ENCODE results near the gene BCAS4.
A peak's percentile ranks its signal among the peaks of the same experiment; 100 is the strongest.
"Not testable (repeated sequence)": the region's sequence is repeated elsewhere in the genome, so short reads cannot be mapped to it uniquely, and the experiment has no call there.

Gene BCAS4

DNA sequence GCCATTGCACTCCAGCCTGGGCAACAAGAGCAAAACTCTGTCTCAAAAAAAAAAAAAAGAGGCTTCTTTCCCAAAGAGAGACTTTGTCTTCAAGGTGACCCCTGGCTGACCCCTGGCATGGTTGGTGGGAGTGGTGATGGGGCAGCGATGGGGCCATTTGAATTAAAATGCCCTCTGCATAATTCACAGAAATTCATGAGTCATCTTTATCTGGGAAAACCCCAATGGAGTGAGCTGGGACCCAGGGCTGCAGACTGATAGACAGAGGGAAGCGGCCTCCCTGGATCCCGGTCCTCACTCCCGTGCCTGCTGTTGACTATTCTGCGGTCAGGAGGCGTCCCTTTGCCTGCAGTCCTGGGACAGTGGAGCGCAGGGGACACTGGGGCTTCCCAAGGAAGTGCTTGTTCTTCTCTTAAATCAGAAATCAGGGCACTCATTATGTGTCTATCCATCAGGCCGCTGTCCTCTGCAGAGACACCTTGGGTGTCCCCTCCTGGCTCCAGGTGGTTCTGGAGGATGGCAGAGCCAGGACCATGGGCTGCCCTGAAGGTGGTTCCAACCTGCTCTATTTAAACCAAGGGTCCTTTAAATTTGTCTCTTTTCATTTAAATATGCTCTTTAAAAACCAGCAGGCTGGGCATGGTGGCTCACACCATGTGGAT is 23.3 kb upstream of the BCAS4 start:
- DNase-seq (ENCODE audit: low read depth): not testable (repeated sequence)

DNA sequence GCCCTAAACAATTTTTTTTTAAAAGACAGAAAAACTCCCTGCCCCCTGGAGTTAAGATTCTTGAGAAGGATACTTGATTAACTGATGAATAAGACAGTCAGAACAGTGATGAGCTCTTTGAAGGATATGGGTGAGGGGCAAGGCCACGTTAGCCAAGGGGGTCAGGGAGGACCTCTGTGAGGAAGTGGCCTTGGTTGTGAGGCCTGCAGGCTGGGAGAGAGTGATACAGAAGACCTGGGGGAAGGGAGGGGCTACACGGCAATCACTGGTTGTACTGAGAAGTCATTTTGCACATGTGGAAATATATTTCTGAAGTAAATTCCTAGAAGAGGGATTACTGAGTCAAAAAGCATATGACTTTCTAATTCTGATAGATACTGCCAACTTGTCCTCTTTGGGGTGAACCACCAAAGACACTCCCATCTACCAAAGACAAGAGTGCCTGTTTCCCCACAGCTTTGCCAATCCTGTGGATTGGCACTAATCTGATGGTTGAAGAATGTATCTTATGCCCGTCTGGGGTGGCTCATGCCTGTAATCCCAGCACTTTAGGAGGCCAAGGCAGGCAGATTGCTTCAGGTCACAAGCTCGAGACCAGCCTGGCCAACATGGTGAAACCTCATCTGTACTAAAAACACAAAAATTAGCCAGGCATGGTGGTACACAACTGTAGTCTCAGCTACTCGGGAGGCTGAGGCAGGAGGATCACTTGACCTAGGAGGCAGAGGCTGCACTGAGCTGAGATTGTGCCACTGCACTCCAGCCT is 22.3 kb upstream of the BCAS4 start:
- no peak for DNase-seq (ENCODE audit: low read depth)

DNA sequence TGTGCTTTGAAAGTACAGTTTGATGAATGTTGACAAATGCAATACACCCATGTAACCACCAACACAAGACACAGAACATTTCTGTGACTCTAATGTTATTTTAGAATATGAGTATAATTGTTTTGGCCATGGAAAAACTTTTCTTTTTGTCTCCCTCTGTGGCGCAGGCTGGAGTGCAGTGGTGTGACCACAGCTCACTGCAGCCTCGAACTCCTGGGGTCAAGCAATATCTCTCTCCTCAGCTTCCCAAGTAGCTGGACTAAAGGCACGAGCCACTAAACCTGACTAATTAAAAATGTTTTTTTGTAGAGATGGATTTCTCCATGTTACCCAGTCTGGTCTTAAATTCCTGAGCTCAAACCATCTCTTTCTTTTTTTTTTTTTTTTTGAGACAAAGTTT is 20.3 kb upstream of the BCAS4 start:
- no peak for DNase-seq (ENCODE audit: low read depth)

- no peak for DNase-seq (ENCODE audit: low read depth)
These were observed 18.6 kb upstream of the BCAS4 start for GRCh38 chr20:50776122-50776817.

- no peak for DNase-seq (ENCODE audit: low read depth)
These were observed 17.5 kb upstream of the BCAS4 start for GRCh38 chr20:50777373-50777772.

DNA sequence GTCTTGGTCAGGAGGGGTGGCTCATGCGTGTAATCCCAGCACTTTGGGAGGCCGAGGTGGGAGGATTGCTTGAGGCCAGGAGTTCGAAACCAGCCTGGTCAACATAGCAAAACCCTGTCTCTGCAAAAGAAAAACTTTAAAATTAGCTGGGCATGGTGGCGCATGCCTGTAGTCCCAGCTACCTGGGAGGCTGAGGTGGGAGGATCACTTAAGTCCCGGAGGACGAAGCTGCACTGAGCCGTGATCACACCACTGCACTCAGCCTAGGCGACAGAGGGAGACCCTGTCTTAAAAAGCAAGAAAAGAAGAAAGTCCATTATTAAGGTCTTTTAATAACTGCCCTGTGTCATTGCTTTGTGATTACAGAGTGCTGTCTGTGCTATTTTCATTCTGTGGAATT is 15.9 kb upstream of the BCAS4 start:
- not testable (repeated sequence) for DNase-seq (ENCODE audit: low read depth)

DNA sequence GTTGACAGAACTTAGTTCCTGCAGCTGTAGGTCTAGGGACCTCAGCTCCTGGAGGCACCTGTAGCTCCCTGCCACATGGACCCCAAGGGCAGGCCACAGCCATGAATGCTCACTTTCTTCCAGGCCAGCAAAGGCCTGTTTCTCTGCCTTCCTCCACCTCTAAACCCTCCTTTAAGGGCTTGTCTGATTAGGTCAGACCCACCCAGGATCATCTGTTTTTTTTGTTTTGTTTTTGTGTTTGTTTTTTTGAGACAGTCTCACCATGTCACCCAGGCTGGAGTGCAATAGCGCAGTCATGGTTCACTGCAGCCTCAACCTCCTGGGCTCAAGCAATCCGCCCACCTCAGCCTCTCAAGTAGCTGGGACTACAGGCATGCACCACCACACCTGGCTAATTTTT is 11.5 kb upstream of the BCAS4 start:
- no peak for DNase-seq (ENCODE audit: low read depth)

DNA sequence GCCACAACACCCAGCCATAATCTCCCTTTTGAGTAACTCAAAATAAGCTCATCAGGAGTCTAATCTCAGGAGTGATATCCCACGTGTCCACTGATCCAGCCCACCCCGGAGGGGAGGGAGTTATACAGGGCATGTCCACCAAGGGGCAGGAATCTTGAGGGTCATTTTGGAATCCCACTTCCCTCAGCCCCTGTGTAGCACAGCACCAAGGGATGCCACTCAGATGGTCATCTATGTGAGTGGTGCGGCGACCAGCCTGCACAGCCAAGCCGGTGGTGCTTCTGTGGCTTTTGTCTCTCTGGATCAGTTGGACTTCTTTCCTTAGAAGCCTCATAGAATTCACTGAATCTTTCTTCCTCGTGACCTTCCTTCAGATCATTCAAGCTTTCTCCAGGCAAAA is 11.0 kb upstream of the BCAS4 start:
- DNase-seq (ENCODE audit: low read depth): no peak

- DNase-seq (ENCODE audit: low read depth): no peak
These were observed 10.4 kb upstream of the BCAS4 start for GRCh38 chr20:50784464-50784863.

DNA sequence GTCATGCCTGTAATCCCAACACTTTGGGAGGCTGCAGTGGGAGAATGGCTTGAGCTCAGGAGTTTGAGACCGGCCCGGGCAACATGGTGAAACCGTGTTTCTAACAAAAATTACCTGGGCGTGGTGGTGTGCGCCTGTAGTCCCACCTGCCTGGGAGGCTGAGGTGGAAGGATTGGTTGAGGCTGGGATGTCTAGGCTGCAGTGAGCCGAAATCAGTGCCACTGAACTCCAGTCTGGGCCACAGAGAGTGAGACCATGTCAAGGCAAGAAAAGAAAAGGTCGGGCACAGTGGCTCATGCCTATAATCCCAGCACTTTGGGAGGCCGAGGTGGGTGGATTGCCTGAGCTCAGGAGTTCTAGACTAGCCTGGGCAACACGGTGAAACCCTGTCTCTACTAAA is 8.2 kb upstream of the BCAS4 start:
- DNase-seq (ENCODE audit: low read depth): no peak

GRCh38 chr20:50787181-50787580 is 7.7 kb upstream of the BCAS4 start:
- DNase-seq (ENCODE audit: low read depth): no peak

DNA sequence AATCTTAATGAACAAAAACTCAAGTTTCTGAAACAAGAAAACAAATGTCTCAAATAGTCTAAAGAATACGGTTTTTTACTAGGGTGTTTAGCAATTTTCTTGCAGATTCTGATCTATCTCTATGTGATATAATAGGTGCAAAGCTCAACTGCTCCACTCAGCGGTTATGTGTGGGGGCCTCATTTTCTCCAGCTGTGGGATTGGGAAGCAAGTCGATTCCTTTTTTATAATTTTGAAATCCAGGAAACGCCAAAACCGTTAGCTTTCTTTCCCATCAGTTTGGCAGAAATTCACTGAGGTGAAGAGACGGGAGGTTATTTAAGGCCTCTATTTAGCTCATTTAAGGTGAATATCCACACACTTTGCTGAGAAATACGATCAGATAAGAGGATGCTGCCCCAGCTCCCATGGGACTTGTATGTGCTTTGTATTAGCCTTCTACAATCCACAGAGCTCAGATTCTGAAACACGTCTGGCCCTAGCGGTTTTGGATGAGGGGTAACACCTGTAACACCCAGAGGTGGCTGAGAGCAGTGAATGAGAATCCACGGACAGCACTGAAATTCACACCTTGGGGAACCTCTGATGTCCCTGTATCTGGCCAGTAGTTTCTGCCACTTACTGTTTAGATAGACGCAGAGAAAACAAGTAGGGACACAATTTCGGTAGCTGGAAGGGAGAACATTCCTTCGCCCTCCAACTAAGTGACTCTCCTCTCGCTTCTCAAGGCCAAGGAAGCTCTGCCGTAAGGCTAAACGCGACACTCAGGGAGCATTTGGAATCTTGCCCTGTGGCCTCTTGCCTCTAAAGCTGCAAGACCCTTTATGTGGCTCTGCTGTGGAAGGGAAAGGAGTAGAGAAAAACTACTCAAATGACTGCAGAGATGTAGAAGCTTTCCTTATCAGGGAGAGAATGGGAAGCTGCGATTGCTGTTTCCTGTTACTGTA is 6.5 kb upstream of the BCAS4 start:
- peak; percentile 37 for DNase-seq (ENCODE audit: low read depth)

DNA sequence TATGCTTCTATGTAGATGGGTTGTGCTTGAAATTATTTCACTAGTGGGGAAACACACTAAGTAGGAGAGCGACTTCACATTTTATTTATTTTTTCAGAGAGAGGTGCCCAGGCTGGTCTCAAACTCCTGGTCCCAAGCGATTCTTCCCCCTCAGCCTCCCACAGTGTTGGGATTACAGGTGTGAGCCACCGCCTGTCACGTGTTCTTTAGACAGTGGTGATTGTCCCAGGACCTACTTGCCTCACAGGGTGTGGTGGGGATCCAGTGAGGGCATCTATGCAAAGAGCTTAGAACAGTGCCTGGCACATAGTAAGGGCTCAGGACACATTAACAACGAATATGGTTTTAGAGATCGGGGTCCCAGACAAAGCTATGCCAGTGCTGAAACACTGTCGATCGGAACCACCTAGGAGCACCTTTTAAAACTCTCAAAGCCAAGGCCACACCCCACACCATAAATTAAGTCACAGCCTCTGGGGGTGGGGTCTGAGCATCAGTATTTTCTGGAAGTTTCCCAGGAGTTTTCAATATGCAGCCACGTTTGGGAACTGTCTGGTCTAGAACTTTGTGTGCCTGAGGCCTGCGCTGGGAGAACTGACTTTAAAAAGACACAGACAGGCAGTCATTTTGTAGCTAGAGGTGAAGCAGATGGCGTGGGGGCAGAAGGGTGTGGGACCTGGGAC is 4.8 kb upstream of the BCAS4 start:
- no peak for DNase-seq (ENCODE audit: low read depth)

- DNase-seq (ENCODE audit: low read depth): peak; percentile 50
These were observed 4.1 kb upstream of the BCAS4 start for GRCh38 chr20:50790651-50791277.

GRCh38 chr20:50792708-50793574 is 1.9 kb upstream of the BCAS4 start:
- DNase-seq (ENCODE audit: low read depth): no peak

DNA sequence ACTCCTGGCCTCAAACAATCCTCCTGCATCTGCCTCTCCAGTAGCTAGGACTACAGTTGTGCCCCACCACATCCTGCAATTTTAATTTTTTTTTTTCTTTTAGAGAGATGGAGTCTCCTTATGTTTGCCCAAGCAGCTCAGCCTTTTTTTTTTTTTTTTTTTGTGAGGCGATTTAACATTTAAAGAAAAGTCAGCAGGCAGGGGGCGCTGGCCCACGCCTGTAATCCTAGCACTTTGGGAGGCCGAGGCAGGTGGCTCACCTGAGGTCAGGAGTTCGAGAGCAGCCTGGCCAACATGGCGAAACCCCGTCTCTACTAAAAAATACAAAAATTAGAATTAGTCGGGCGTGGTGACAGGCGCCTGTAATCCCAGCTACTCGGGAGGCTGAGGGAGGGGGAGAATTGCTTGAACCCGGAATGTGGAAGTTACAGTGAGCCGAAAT is 1.3 kb upstream of the BCAS4 start:
- not testable (repeated sequence) for DNase-seq (ENCODE audit: low read depth)

DNA sequence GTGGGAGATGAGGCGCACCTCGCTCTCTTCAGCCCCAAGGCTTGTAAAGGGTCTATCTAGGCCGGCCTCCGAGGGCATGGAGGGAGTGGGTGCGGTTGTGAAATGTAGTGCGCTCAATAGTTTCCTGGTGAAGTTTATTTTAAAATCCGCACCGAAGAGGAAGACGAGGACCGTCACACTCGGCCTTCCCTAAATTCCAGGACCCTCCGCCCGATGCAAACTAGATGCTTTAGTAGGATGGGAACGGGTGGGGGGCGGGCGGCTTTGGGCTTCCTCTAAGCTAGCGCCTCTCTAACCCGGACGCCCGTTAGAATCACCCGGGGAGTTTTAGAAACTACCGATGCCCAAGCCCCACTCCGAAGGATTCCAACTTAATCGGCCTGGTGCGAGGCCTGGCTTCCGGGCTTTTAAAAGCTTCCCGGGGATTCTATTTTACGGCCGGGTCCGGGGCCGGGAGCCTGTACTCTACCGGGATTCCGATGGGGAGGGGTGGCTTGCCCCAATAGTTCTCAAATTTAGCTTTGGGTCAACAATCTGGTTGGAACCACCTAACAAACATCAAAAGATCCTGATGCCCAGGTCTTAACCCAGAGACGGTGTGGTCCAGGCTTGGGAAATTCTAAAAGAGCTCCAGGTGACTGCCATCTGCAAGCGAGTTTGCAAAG is 548 bp upstream of the BCAS4 start:
- no peak for DNase-seq (ENCODE audit: low read depth)

DNA sequence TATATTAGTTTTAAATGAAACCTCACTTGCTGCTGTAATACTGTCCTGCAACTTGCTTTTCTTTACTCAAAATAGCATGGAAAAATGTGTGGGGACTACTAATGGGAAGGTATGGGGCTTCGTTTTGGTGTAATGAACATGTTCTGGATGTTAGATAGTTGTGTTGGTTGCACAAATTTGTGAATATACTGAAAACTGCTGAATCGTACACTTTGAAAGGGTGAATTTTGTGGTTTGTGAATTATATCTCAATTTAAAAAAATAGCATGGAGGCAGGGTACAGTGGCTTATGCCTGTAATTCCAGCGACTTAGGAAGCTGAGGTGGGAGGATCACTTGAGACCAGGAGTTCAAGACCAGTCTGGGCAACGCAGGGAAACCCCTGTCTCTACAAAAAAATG is 2.3 kb downstream of the BCAS4 start:
- DNase-seq (ENCODE audit: low read depth): no peak

GRCh38 chr20:50798650-50799049 is 3.8 kb downstream of the BCAS4 start:
- DNase-seq (ENCODE audit: low read depth): no peak
